DLD1 (cell line): ENCODE measurements around the gene OPRPN.

ENCODE experiments used
- in situ Hi-C: cut with HindIII; loops from 2 replicates; pipeline ENCODE4 v1.10.0; 2017; ENCODE audit warnings: low sequenced_read_pairs

Gene OPRPN, protein sequence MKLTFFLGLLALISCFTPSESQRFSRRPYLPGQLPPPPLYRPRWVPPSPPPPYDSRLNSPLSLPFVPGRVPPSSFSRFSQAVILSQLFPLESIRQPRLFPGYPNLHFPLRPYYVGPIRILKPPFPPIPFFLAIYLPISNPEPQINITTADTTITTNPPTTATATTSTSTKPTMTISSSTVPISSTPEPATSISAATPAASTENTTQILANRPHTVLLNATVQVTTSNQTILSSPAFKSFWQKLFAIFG

DNA sequence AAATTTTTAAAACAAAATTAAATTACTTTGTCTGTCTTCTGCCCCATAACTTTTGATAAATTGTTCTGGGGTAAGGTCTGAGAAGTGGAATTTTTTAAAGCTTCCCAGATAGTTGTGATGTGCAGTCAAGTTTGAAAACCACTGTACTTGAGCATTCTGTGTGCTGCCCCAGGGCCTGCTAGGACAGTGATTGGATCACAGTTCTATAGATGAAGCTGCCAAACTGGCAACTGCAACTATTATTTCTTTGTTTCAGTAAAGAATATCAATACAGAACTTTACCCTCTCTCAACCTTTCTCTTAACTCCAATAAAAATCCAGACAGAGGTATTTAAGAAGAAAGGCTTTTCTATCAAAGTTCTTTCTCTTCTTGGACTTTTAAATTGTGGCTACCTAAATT is at the start of gene OPRPN:
OPRPN (plus strand) TSS at position 361 of the 400 bp plus-strand sequence. CDS start 1,346 bp downstream, outside the sequence.
- in situ Hi-C loops = no loop called here

DNA sequence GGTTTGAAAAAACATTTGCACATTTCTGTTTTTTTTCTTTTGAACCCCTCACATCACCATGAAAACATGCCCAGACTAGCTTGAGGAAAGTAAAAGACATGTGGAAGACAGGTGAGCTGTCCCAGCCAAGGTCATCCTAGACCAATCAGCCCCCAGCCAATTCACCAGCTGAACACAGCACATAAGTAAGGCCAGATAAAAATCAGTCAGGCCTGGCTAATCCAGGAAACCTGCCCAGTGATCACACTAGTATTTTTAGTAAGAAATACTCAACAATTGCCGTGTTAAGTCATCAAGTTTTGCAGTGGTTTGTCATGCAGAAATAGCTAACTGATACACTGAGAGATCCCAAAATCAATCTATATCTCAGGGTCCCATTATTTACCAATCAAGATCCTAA is 41.6 kb upstream of the OPRPN start:
- in situ Hi-C loops = no loop called here

DNA sequence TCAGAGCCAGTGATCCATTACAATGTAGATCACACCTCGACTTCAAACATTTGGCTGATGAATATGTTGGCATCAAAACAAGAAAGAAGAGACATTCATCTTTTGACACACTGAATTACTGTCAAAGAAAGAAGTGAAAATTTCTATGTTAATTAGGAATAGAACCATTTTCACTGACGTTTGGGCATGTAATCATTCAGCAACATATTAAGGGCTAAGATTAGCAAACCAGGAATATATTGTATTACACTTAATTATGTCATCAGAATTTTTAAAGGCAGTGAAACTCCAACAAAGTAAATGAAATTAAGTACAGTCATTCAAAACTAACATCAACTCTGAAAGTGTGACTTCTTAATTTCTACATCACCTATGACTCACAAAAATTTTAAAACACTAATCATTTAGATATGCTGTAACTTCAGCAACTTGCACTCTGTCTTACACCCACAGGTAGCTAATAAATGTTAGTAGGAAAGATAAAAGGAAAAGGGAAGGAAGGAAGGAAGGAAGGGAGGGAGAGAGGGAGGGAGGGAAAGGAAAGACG is 38.6 kb upstream of the OPRPN start:
- in situ Hi-C loops = no loop called here

DNA sequence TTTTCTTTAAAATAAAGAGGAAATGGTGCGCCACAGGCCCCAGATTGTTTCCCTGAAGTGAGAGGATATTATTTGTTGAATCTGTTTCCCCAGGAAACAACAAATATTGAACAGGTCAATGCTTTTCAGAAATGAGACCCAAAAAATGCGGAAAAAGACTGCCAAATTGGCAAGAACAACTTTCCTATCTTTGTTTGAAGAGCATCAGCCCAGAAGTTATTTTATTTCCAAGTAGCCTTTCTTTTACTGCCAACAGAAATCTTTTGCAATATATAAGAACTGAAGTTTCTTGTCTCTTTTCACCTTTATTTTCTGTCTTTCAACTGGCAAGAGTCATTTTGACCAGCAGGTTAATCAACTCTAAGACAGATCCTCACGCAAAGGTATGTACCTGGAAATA is 37.3 kb upstream of the OPRPN start, which contains the start of gene SMR3A:
SMR3A (plus strand) TSS at position 301 of the 400 bp plus-strand sequence. CDS start 1,356 bp downstream, outside the sequence.
- in situ Hi-C loops = no loop called here

DNA sequence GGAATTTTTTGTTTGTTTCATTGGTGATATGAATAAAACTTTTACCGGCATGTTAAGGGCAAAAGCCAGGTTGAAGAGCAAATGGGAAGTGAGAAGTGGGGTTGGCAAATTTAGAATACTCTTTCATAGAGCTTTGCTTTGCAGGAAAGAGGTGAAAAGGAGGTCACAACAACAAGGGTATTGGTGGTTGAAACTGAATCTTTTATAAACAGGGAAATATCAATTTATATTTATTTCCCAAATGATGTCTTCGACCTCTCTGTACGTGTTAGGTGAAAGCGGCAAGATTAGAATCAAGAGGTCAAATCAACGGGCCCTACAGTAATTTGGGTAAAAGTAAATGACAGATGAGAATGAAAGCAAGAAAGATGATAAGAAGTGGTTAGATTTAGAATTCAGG is 33.7 kb upstream of the OPRPN start:
- in situ Hi-C loops = no loop called here

DNA sequence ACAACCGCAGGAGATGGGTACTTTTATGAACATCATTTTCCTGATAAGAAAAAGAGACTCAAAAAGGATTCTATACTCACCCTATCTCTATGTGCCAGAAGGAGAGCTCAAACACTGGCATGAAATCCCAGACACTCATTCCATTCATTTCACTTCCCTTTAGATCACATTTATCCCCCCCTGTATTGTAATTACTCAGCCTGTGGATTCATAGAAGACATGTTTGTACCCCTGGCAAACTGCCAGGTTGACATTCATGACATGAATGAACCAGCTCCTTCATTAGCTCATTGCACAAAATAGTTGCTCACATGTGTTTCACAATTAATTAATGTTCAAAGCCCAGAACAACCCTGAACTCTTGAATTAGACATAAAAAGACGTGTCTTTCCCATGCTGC is 32.3 kb upstream of the OPRPN start:
- in situ Hi-C loops = no loop called here

DNA sequence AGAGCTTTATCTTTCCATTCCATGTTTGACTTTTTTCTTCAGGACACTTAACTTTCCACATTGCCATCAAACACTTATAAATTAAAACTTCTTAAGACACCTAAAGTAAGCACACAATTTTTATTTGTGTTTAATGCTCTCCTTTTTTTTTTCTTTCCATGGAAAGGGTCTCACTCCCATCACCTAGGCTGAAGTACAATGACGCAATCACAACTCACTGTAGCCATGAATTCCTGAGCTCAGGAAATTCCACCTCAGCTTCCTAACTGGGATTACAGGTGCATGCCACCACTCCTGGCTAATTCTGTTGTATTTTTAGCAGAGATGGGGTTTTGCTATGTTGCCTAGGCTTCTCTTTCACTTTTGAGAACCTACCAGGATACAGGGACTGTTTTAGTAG is 29.9 kb upstream of the OPRPN start:
- in situ Hi-C loops = no loop called here

DNA sequence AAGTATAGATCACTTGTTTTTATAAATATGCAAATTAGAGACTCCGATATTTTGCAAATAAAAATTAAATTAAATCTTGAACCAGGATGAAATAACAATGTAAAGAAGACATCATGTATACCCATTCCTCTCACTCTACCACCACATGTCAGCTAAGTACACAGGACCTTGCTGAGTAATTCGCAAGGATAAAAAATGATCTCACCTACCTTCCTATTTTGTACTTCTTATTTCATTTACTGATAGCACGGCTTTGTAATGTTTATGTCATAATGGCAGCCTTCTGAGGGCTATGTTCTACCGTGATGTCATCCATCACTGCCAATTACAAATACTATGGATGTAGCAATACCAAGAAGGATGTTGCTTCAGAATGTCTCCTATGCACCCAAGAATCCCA is 25.8 kb upstream of the OPRPN start:
- in situ Hi-C loops = no loop called here

DNA sequence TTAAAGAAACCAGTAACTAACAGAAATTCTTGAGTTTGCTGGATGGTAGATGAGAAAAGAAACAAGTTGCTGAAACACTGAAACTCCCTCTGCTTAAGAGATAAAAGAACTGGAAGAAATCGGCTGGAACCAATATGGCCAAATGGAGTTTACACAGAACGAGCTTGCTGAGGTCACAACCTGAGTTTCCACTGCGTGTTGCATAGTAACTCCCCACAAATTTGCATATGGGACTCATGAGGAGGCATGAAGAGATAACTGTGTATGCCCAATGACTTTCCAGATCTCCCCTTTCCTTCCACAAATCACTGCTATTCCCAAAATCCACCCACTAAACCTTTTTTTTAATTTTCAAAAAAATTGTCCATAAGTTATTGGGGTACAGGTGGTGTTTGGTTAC is 25.0 kb upstream of the OPRPN start:
- in situ Hi-C loops = no loop called here

DNA sequence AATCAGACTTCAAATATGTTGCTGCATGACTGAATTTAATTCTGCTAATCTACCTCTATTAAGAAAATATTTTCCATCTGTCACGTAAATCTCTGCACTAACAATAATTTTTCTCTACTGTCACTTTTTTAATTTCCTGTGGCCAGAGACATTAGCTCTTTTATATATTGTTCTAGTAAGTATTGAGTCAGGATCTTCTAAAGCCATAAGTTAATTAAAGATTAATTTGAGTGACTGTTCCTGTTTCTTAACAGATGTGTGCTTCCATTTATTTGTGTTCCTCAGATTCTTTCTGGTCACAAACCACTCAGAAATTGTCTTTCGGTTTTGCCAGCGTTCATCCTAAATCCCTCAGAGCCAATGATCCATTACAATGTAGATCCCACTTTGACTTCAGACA is 17.2 kb upstream of the OPRPN start:
- in situ Hi-C loops = no loop called here

DNA sequence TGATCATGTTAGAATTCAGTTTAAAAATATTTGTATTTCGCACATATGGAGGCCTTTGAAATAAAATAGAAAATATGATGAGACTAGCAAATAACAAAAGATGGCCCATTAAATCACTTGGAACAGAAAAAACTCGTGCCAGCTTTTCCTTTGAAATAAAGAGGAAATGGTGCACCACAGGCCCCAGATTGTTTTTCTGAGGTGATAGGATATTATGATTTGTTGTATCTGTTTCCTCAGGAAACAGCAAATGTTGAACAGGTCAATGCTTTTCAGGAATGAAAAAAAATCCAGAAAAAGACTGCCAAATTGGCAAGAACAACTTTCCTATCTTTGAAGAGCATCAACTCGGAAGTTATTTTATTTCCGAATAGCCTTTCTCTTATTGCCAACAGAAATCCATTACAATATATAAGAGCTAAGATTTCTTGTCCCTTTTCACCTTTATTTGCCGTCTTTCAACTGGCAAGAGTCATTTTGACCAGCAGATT is 15.0 kb upstream of the OPRPN start, which contains the start of gene SMR3B:
SMR3B (plus strand) TSS at position 441 of the 491 bp plus-strand sequence. CDS start 1,380 bp downstream, outside the sequence.
- in situ Hi-C loops = no loop called here

DNA sequence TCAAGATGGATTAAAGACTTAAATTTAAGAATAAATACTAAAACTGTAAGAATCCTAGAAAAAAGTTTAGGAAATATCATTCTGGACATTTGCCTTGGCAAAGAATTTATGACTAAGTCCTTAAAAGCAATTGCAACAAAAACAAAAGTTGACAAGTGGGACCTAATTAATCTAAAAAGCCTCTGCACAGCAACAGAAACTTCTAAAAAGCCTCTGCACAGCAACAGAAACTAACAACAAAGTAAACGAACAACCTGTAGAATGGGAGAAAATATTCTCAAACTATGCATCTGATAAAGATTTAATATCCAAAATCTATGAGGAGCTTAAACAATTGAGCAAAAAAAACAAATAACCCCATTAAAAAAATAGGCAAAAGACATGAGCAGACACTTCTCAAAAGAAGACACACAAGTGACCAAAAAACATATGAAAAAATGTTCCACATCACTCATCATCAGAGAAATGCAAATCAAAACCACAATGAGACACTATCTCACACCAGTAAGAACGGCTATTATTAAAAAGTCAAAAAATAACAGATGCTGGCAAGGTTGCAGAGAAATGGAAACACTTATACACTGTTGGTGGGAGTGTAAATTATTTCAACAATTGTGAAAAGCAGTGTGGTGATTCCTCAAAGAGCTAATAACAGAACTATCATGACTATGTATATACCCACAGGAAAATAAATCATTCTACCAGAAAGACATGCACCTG is 5.5 kb upstream of the OPRPN start:
- in situ Hi-C loops = no loop called here

DNA sequence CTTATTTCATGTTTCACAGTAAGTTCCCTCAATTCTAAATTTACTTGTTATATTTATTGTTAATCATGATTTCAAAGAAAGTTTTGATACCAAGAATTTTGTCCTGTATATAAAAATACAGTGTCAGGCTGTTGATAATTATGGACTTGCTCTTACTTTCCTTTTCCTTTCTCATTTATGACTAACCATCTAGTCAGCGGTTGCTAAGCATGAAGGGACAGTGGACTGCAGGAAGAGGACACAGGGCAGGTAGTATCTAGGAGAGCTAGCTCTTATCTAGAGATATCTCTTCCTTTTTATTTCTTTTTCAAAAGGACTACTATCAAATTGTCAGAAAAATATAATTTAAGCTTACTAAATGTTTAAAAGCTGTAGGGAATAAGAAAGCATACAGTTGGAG is 1.6 kb downstream of the OPRPN start:
- in situ Hi-C loops = no loop called here

DNA sequence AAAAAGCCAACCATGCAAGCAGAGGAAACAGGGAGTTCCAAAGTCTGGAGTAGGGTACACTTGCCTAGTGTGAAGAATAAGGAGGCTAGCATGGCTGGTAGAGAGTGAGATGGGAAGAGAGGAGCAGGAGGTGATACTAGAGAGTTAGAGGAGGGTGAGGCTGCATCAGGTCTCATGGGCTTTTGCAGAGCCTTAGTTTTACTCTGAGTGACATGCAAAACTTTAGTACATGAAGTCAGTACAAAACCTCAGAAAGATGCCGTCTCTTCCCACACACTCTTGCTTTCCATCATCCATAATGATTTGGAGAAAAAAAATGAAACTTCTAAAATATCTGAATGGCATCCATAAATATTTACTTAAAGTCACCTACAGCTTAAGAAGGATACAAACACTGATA is 5.0 kb downstream of the OPRPN start:
- in situ Hi-C loops = no loop called here

DNA sequence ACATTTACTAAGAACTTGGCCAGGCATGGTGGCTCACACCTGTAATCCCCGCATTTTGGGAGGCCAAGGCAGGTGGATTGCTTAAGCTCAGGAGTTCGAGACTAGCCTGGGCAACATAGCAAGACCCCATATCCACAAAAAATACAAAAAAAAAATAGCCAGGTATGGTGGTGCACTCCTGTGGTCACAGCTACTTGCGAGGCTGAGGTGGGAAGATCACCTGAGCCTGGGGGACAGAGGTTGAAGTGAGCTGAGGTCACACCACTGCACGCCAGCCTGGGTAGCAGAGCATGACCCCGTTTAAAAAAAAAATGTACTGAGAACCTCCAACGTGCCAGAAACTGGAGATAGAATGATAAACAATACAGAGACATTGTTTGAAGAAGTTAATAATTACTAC is 8.0 kb downstream of the OPRPN start:
- in situ Hi-C loops = no loop called here

DNA sequence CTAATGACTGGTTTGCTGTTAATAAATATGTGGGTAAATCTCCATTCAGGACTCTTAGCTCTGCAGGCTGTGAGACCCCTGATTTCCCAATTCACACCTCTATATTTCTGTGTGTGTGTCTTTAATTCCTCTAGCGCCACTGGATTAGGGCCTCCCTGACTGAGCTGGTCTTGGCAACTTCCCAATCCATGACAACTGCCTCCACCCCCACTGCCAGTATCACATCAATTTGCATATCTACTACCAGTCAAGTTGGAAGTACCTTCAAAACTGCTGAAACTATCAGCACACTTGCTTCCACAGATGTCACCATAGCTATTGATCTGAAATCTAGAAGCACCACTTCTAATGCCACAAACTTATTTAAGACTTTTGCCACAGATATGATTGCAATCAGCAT is 27.6 kb downstream of the OPRPN start:
- in situ Hi-C loops = no loop called here

DNA sequence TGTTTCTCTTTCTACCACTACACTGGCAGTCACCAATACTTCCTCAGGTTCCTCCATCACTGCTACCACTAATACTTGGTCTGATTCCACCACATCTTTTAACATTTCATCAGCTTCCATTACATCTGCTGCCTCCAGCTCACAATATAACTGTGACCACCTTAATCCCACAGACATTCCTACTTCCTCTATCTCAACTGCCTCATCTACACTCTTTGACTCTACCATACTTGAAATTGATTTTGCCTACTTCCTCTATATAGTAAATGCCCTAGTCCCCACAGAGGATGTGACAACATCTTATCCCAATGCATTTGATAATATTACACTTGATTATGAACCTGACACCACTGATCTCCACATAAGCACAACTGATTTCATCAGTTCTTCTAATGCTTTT is 29.0 kb downstream of the OPRPN start:
- in situ Hi-C loops = no loop called here

DNA sequence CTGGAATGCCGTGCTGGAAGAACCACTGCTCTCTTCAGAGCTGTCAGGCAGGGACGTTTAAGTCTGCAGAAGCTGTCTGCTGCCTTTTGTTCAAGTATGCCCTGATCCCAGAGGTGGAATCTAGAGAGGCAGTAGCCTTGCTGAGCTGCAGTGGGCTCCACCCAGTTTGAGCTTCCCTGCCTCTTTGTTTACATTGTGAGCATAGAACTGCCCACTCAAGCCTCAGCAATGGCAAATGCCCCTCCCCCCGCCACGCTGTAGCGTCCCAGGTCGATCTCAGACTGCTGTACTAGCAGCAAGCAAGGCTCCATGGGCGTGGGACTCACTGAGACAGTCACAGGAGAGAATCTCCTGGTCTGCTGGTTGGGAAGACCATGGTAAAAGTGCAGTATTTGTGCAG is 39.5 kb downstream of the OPRPN start:
- in situ Hi-C loops = no loop called here

DNA sequence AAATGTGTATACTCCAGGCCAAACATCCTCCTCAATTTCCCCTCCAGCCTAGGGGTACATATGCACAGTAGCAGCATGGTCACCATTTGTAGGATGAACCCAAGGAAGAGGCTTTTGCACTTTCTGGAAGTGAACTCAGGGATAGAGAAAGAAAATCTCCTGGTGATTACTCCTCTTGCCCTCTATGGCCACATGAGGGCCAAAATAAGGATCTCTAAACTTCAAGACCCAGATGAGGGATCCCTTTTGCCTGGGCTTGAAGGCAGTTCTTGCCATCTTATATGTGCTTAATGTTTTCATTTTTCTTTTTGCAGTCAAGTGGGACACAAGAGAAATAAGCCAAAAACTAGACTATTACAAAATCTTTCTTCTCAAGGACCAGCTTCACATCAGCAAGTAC is 44.7 kb downstream of the OPRPN start:
- in situ Hi-C loops = no loop called here

DNA sequence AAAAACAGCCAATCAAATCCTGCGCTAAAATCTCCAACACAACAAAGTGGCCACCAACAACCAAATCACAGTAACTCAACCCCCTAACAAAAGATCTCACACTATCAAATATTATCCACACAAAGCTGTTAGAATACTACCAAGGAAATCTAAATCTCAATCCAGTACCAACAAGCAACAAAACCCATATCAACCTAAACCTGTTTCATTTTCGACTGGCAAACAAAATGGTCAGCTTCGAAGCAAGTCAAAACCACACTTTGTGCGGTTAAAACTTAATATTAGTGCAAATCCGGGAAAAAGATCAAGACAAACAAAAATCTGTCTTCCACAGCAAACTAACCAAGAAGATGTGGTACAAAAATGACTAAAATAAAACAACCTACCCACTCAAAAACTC is 45.6 kb downstream of the OPRPN start:
- in situ Hi-C loops = no loop called here

DNA sequence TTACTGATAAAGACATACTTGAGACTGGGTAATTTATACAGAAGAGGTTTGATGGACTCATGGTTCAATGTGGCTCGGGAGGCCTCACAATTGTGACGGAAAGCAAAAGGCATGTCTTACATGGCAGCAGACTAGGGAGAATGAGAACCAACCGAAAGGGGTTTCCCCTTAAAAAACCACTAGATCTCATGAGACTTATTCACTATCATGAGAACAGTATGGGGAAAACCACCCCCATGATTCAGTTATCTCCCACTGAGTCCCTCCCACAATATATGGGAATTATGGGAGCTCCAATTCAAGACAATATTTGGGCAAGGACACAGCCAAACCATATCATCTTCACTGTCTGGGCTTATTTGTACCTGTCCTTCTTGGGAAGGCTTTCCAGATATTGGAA is 51.5 kb downstream of the OPRPN start:
- in situ Hi-C loops = no loop called here

DNA sequence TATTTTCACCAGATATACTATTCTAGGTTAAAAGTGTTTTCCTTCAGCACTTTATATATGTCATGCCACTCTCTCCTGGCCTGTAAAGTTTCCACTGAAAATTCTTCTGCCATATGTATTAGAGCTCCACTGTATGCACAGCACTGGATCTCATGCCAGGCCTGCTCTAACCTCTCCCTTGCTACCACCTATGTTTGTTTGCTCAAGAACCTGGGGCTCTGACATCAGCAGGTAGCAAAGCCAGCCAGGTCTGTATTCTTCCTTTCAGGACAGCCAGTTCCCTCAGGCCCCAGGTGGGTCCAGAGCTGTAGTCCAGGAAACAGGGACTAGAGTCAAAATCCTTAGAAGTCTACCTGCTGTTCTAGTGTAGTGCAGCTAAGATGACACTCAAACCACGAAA is 55.2 kb downstream of the OPRPN start:
- in situ Hi-C loops = no loop called here
